A204.1 (cell line): ENCODE measurements around the gene ORAI2.

Experiments used
- FAIRE-seq: peaks from 2 replicates; lab custom pipeline; 2012; peaks lifted over from hg19 to GRCh38; lab: Jason Lieb, UNC

The ORAI2 gene

GRCh38 chr7:102415685-102416225 is 17.6 kb upstream of the ORAI2 start:
- FAIRE-seq: no peak

DNA sequence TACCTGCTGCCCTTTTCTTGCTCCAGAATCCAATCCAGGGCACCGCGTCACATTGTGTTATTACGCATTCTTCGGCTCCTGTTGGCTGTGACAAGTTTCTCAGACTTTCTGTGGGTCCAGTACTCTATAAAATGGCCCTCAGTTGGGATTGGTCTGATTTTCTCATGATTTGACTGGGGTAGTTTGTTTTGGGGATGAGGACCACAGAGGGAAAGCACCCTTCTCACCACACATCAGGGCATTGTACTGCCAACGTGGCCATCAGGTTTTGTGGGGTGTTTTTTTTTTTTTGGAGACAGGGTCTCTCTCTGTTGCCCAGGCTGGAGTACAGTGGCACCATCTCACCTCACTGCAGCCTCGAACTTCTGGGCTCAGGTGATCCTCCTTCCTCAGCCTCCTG is 17.0 kb upstream of the ORAI2 start:
- no peak for FAIRE-seq

DNA sequence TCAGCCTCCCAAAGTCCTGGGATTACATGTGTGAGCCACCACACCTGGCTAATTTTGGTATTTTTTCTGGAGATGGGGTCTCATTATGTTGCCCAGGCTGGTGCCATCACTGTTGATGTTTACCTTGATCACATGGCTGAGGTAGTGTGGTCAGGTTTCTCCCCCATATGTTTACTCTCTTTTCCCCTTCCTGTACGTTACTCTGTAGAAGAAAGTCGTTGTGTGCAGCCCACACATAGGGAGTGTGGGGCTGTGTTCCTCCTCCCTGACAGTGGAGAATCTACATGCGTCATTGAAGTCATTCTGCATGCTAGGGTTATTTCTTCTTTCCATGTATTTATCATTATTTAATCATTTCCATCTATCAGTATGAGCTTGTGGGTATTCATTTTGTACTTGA is 16.3 kb upstream of the ORAI2 start:
- FAIRE-seq: no peak

- FAIRE-seq: no peak
Measured at GRCh38 chr7:102418592-102418991, 14.8 kb upstream of the ORAI2 start.

- no peak for FAIRE-seq
Measured at GRCh38 chr7:102421706-102422240, 11.6 kb upstream of the ORAI2 start.

DNA sequence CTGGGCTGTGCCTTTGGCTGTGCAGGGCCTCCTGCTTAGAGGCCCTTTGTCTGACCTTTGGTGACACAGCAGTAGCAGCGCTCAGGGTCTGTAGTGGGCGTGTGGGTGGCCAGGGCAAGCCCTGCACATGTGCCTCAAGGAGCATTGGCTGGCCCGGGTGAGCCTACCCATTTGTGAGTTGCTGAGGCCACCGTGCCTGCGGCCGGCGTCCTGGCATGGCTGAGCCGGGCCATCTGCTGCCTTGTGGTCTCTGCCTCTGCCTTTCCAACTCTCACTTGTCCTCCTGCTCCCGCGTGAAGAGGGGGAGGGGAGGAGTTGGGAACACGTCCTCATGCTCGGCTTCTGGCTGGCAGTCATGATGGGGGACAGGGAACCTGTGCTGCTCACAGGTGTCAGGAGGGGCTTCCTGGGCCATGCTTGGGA is 9.2 kb upstream of the ORAI2 start:
- no peak for FAIRE-seq

DNA sequence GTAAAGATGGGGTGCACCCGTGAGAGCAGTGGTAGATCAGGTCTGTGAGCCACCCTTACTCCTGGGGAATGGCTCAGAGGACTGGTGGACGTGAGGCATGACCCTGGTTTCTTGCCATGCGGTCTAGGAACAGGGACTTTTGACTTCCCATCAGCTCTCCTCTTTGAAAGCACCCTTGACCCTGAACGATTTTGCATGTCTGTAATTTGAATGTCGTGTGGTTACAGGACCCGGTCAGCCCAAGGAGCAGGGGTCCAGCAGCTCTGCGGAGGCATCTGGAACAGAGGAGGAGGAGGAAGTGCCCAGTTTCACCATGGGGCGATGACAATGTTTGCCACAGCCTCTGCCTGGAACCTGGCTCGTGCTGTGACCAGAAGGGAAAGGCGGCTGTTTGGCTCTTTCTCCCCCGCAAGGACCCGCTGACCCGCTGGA is 8.6 kb upstream of the ORAI2 start:
- no peak for FAIRE-seq

- no peak for FAIRE-seq
Measured at GRCh38 chr7:102425639-102426267, 7.6 kb upstream of the ORAI2 start.

- FAIRE-seq: no peak
Measured at GRCh38 chr7:102426268-102427018, 6.9 kb upstream of the ORAI2 start.

DNA sequence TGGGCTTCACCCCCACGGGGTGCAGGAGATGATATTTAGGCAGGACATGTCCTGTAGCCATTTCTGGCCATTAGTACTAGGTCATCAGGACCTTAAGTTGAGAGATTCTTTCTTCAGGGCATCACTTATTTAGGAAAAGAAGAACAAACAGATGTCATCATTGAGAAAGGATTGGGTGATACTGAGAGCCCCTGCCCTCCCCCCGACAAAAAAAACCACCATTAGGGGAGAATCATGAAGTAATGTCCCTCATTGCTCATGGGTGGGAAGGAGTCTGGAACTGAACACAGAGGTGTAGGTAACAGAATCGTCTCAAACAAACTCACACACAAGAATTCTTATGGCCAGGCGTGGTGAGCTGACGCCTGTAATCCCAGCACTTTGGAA is 6.4 kb upstream of the ORAI2 start:
- no peak for FAIRE-seq

GRCh38 chr7:102429141-102429899 is 4.1 kb upstream of the ORAI2 start:
- FAIRE-seq: no peak

DNA sequence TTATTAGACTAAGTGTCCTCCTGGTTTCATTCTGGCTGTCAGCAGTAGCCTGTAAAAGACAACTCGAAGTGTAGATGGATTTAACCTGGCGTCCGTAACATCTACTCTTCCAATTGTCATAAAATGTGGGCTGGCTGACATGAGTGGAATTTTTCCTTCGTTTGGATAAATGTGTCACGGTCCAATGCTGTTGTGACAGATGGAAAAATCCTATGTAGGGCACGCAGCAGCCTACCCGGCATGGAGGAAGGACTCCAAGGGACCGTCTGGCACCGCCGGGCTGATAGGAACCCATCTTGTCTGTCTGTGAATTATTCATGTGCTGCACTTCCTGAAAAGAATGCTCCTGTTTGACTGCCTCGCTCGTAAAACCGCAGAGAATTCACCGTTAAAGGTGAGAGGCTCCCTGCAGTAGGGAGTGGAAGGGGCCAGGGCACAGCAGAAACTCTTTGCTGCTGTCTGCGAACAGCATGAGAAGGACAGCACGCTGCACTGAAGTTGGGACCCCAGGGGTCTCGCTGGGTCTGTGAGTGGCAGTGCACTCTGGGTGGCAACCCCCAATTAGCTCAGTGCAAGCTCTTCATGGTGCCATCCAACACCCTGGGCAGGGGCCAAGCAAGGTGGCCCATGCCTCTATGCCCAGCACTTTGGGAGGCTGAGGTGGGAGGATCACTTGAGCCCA is 1.6 kb upstream of the ORAI2 start:
- no peak for FAIRE-seq

DNA sequence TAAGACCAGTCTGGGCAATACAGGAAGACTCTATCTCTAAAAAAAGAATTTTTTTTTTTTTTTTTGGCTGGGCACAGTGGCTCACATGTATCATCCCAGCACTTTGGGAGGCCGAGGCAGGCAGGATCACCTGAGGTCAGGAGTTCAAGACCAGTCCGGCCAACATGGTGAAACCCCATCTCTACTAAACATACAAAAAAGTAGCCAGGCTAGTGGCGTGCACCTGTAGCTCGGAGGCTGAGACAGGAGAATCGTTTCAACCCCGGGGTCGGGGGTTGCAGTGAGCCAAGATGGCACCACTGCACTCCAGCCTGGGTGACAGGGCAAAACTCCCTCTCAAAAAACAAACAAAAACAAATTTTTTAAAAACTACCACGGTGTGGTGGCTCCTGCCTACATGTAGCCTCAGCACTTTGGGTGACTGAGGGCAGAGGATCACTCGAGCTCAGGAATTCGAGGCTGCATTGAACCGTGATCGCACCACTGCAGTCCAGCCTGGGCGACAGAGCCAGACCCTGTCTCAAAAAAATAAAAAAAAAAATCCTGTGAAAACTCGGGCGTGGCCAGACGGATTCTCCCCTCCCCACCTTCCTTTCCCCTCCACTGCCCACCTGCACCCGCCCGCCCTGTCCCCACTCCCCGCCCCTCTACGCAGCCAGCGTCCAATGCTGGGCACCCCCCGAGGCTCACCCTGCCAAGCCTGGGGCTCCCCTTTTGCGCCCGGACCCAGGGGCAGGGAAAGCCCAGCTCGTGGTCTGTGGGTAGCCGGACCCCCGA is 745 bp upstream of the ORAI2 start:
- FAIRE-seq: no peak

GRCh38 chr7:102434039-102434486 is 688 bp downstream of the ORAI2 start:
- no peak for FAIRE-seq

- FAIRE-seq: no peak
Measured at GRCh38 chr7:102436118-102436517, 2.7 kb downstream of the ORAI2 start.

DNA sequence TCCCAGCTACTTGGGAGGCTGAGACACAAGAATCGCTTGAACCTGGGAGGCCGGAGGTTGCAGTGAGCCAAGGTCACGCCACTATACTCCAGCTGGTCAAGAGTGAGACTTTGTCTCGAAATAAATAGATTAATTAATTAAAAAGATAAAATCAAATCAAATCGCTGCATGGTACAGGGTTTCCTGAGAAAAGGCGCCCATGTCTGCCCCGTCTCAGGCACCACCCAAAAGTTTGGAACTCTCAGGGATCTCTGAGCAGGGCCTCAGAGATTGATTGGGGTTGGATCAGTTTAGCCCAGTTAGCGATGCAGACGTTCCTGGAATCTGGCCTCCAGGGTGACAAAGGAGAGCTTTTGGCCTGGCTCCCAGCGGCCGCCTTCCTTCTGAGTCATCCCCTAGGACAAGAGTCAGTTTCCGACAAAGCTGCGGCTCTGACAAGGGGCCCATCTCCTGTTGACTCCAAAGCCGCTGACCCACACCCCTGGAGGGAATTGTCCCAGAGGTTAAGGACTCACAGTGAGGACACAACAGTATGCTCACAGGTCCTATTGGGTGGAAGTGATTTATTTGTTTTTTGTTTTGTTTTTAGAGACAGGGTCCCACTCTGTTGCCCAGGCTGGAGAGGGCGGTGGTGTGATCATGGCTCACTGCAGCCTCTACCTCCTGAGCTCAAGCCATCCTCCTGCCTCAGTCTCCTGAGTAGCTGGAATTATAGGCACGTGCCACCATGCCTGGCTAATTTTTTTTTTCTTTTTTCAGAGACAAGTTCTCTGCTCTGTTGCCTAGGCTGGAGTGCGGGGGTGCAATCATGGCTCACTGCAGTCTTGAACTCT is 6.8 kb downstream of the ORAI2 start:
- FAIRE-seq: no peak

DNA sequence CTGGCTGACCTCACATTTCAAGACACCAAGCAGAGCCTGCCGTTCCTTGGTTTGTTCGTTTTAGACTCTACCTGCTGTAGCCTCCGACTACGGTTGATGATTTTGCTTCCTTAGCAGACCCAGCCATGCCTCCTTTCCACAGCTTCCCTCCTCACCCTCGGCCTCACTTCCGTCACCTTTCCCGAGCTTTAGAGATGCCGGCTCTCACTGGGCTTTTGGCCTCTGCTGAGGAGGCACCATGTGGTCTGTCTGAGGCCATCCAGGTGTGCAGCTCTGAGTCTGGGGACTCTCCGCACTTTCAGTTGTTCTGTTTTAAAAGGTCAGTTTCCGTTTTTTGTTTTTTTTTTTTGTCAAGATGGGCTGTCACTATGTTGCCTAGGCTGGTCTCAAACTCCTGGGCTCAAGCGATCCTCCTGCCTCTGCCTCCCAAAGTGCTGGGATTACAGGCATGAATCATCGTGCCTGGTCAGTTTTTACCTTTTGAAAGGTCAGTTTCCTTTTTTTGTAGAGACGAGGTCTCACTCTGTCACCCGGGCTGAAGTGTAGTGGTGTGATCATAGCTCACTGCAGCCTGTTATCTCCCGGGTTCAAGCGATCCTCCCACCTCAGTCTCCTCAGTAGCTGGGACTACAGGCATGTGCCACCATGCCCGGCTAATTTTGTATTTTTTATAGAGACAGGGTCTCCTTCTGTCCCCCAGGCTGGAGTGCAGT is 11.7 kb downstream of the ORAI2 start:
- no peak for FAIRE-seq

GRCh38 chr7:102445674-102446071 is 12.3 kb downstream of the ORAI2 start:
- no peak for FAIRE-seq

DNA sequence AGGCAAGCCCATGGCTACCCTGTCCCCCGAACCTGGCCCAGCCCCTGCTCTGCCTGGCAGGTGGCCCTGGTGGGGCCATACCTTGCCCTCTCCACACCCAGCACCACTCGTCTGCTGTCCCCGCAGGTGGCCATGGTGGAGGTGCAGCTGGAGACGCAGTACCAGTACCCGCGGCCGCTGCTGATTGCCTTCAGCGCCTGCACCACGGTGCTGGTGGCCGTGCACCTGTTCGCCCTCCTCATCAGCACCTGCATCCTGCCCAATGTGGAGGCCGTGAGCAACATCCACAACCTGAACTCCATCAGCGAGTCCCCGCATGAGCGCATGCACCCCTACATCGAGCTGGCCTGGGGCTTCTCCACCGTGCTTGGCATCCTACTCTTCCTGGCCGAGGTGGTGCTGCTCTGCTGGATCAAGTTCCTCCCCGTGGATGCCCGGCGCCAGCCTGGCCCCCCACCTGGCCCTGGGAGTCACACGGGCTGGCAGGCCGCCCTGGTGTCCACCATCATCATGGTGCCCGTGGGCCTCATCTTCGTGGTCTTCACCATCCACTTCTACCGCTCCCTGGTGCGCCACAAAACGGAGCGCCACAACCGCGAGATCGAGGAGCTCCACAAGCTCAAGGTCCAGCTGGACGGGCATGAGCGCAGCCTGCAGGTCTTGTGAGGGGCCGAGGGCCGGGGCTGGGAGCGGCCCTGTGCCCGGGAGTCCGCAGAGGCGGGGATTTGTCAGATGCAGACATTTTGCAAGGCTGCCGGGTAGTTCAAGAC is 13.2 kb downstream of the ORAI2 start:
- FAIRE-seq: no peak
